ENCODE data around the gene HOXA9. TPM values are rescaled to one million over a fixed set of nuclear protein-coding genes. Genes with fewer than 3 reads are reported as not detected.

The HOXA9 gene
- polyA plus RNA-seq, 1 donor from 2014 or later: not detected

- Histone ChIP-seq H3K4me2 (ENCODE audit: low read length) (no peak overlapping the region), H3K9ac (ENCODE audit: low read length) (no peak overlapping the region), H3K4me3 (ENCODE audit: low read length) (no peak overlapping the region), H4K20me1 (ENCODE audit: insufficient read depth) (no peaks in the 10 kb centered on the region), H3K27ac (ENCODE audit: low read length) (no peak overlapping the region), H3K9me2 (ENCODE audit: insufficient read depth, low read length) (no peaks in the 10 kb centered on the region), H3K9me3 (ENCODE audit: low read length) (peaks cover 36% of the 10 kb centered on the region), H3F3A (ENCODE audit: insufficient read depth, low read length, poor library complexity, severe bottlenecking) (no peaks in the 10 kb centered on the region), H2AFZ (ENCODE audit: low read depth, low read length) (no peak overlapping the region), H3K79me2 (replicated peaks; ENCODE audit: insufficient read depth, low read length) (no peaks in the 10 kb centered on the region), H3K36me3 (ENCODE audit: insufficient read depth, low read length) (no peaks in the 10 kb centered on the region), H3K27me3 (ENCODE audit: insufficient read depth, low read depth, low read length) (peaks cover 100% of the 10 kb centered on the region)
- TF ChIP-seq REST (IDR thresholded peaks at IDR 0.05; ENCODE audit: borderline replicate concordance) (no peak), EZH2 (IDR thresholded peaks at IDR 0.05; ENCODE audit: borderline replicate concordance, insufficient read depth, low read length, poor library complexity, severe bottlenecking) (peak; percentile 34), RAD21 (conservative IDR thresholded peaks at IDR 0.05) (no peak), EP300 (conservative IDR thresholded peaks at IDR 0.05; ENCODE audit: poor library complexity, severe bottlenecking) (no peak)
These were observed 10.2 kb downstream of the HOXA9 start for GRCh38 chr7:27154901-27155815.

- Histone ChIP-seq H3K9ac (ENCODE audit: low read length) (no peak overlapping the region), H3F3A (ENCODE audit: insufficient read depth, low read length, poor library complexity, severe bottlenecking) (no peaks in the 10 kb centered on the region), H3K9me2 (ENCODE audit: insufficient read depth, low read length) (no peaks in the 10 kb centered on the region), H3K36me3 (ENCODE audit: insufficient read depth, low read length) (no peaks in the 10 kb centered on the region), H3K4me2 (ENCODE audit: low read length) (no peak overlapping the region), H3K27me3 (ENCODE audit: insufficient read depth, low read depth, low read length) (peaks cover 100% of the 10 kb centered on the region), H4K20me1 (ENCODE audit: insufficient read depth) (no peaks in the 10 kb centered on the region), H3K27ac (ENCODE audit: low read length) (no peak overlapping the region), H3K4me3 (ENCODE audit: low read length) (no peak overlapping the region), H2AFZ (ENCODE audit: low read depth, low read length) (no peak overlapping the region), H3K9me3 (ENCODE audit: low read length) (peaks cover 33% of the 10 kb centered on the region), H3K79me2 (replicated peaks; ENCODE audit: insufficient read depth, low read length) (no peaks in the 10 kb centered on the region)
- TF ChIP-seq CTCF (IDR thresholded peaks at IDR 0.05; ENCODE audit: poor library complexity, severe bottlenecking) (no peak), EZH2 (IDR thresholded peaks at IDR 0.05; ENCODE audit: borderline replicate concordance, insufficient read depth, low read length, poor library complexity, severe bottlenecking) (no peak), EP300 (conservative IDR thresholded peaks at IDR 0.05; ENCODE audit: poor library complexity, severe bottlenecking) (no peak), SMC3 (conservative IDR thresholded peaks at IDR 0.05; ENCODE audit: poor library complexity) (no peak), TAF1 (IDR thresholded peaks at IDR 0.05; ENCODE audit: low read depth) (no peak), POLR2AphosphoS5 (IDR thresholded peaks at IDR 0.05) (no peak), RAD21 (conservative IDR thresholded peaks at IDR 0.05) (no peak), MXI1 (conservative IDR thresholded peaks at IDR 0.05; ENCODE audit: poor library complexity, severe bottlenecking) (no peak), REST (IDR thresholded peaks at IDR 0.05; ENCODE audit: borderline replicate concordance) (no peak)
These were observed 11.0 kb downstream of the HOXA9 start for GRCh38 chr7:27154369-27154768.

Measured in neural cell (in vitro differentiated cells).